Amniotic epithelial cell (primary cell): ENCODE measurements around the gene NEFH.
"Not testable (repeated sequence)": the region's sequence is repeated elsewhere in the genome, so short reads cannot be mapped to it uniquely, and the experiment has no call there.

ENCODE experiments used
- DNase-seq: peaks from one replicate; pipeline ENCODE4 v3.0.0-alpha.2; 2010; ENCODE audit warnings: low read depth

Gene NEFH, protein sequence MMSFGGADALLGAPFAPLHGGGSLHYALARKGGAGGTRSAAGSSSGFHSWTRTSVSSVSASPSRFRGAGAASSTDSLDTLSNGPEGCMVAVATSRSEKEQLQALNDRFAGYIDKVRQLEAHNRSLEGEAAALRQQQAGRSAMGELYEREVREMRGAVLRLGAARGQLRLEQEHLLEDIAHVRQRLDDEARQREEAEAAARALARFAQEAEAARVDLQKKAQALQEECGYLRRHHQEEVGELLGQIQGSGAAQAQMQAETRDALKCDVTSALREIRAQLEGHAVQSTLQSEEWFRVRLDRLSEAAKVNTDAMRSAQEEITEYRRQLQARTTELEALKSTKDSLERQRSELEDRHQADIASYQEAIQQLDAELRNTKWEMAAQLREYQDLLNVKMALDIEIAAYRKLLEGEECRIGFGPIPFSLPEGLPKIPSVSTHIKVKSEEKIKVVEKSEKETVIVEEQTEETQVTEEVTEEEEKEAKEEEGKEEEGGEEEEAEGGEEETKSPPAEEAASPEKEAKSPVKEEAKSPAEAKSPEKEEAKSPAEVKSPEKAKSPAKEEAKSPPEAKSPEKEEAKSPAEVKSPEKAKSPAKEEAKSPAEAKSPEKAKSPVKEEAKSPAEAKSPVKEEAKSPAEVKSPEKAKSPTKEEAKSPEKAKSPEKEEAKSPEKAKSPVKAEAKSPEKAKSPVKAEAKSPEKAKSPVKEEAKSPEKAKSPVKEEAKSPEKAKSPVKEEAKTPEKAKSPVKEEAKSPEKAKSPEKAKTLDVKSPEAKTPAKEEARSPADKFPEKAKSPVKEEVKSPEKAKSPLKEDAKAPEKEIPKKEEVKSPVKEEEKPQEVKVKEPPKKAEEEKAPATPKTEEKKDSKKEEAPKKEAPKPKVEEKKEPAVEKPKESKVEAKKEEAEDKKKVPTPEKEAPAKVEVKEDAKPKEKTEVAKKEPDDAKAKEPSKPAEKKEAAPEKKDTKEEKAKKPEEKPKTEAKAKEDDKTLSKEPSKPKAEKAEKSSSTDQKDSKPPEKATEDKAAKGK

GRCh38 chr22:29479417-29480261 is at the start of gene NEFH:
Gene NEFH (plus strand): TSS chr22:29480218. CDS start chr22:29480263, 45 bp downstream.
- no peak for DNase-seq

- no peak for DNase-seq
Measured at GRCh38 chr22:29431986-29432385, 48.0 kb upstream of the NEFH start.

DNA sequence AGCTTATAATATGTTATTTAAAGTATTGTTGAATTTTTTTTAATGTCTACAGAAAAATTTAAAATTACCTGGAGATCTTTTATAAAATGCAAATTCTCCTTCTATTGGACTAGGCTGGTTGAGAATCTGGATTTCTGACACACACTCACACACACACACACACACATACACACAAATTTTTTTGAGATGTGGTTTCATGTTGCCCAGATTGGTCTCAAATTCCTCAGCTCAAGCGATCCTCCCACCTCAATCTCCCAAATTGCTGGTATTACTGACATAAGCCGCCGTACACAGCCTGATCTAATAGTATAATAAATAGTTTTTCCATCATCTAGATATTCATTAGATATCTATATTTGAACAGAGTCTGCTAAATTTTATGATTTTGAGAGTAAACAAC is 46.2 kb upstream of the NEFH start:
- no peak for DNase-seq

- DNase-seq = no peak
Measured at GRCh38 chr22:29434288-29434687, 45.7 kb upstream of the NEFH start.

- DNase-seq = no peak
Measured at GRCh38 chr22:29435236-29436136, 44.5 kb upstream of the NEFH start.

GRCh38 chr22:29438283-29438682 is 41.7 kb upstream of the NEFH start, which contains the start of gene RFPL1:
Gene RFPL1 (plus strand): TSS chr22:29438583.
- DNase-seq = not testable (repeated sequence)

DNA sequence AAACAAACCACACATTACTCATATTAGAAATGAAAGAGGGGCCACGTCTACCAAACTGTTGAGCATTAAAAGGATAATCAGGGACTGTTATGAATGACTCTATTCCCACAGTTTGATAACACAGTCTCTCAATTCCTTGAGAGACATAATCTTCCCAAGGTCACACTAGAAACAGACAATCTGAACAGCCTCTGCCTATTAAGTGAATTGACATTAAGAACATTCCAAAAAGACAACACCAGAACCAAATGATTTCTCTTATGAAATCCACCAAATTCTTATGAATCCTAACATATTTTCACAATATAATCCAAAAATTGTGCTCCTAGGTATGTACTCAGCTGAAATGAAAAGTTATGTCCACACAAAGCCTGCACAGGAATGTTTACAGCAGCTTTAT is 37.0 kb upstream of the NEFH start:
- peak; percentile 56 for DNase-seq

GRCh38 chr22:29443452-29443851 is 36.6 kb upstream of the NEFH start:
- peak; percentile 43 for DNase-seq

DNA sequence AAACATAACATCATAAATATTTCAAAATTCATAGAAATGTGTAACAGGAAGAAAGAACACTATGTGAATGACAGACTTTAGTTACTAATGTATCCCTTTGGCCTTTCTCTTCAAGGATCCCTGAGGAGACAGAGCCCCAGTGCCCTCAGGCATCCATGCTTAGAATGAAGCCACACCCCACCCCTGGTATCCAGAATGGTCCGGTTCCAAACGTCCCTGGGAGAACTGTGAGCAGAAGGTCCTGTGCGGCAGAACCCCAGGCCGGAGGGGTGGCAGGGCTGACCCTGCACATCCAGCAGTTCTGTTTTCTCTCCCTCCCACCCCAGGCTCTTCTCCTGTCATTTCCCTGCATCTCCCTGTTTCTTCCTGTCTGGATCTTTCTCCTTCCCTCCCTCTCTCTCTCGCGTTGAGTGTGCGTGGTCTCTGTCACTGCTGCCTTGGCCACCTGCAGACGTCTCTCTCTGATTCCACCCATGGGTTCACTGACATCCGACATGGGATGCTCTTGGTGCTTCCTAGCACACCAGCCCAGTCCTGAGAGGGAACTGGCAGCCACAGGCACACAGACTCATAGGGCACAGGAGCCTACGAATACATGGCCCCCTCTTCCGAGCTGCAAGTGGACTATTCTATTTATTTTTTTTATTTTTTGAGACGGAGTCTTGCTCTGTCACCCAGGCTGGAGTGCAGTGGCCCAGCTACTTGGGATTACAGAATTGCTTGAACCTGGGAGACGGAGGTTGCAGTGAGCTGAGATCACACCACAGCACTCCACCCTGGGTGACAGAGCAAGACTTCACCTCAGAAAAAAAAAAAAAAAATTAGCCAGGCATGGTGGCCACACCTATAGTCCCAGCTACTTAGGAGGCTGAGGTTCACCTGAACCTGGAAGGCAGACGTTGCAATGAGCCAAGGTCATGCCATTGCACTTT is 35.9 kb upstream of the NEFH start:
- DNase-seq = no peak

DNA sequence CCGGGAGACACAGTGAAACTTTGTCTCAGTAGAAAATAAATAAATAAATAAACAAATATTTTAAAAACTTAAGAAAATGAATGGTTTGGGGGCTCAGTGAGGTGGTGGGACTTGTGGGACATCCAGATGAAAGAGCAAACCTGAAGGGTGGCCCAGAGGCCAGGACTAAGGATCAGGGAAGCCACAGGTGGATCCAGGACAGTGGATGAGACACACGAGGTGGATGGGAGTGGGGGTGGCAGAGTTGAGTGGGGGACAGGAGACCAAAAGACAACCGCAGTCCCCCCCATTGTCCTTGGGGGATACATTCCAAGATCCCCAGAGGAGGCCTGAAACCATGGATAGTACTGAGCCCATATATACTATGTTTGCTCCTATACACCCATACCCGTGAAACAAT is 34.5 kb upstream of the NEFH start:
- no peak for DNase-seq

DNA sequence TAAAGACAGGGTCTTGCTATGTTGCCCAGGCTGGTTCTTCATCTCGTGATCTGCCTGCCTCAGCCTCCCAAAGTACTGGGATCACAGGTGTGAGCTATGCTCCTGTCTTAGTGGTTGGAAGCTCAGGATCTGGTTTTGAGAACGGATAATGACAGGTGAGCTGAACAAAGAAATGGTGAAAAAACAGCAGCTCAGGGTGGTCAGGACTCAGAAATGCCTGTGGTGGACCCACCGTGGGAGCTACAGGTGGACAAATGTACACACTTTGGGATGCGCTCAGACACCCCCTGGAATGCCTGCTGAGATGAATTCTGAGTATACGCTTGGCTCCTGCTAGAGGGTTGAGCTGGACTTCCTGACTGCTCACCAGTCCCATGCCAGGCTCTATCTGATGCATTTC is 32.1 kb upstream of the NEFH start:
- DNase-seq = no peak

DNA sequence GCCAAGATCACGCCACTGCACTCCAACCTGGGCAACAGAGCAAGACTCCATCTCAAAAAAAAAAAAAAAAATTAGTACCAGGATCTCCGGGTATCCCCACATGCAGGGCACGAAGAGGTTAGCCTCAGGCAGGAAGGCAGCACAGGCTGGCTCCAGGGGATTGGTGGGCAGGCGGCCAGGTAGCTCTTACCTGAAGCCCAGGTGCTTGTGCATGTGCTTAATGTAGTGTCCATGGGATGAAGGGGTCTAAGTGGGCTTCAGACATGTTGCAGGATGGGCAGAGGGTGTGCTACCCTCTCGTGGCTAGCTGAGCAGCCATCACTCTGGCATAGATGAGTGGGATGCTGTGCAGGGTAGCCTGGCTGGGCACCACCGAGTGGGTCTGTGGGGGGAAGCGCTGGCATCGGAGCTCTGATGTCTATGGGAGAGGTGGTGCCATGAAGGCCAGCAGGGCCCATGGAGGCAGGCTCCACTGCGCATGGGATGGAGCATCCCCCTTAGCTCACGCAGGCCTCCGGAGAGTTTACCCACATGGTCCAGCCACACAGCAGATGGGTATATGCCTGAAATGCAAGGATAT is 30.6 kb upstream of the NEFH start:
- DNase-seq = no peak

DNA sequence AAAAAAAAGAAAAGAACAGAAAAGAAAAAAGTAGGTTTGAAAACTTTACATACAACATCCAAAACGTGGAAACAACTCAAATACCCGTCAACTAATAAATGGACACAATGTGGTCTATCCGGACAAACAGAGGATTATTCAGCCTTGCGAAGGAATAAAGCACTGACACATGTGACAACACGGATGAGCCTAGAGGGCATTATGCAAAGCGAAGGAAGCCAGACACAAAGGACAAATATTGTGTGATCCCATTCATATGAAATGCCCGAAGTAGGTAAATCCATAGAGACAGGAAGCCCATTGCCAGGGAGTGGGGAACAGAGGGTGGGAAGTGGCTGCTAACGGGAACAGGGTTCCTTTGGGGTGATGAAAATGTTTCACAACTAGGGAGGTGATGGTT is 29.8 kb upstream of the NEFH start:
- DNase-seq = no peak

- DNase-seq = no peak
Measured at GRCh38 chr22:29451863-29452262, 28.2 kb upstream of the NEFH start.

GRCh38 chr22:29454276-29454675 is 25.7 kb upstream of the NEFH start:
- DNase-seq = no peak

- DNase-seq = peak; percentile 42
Measured at GRCh38 chr22:29456211-29456671, 23.8 kb upstream of the NEFH start.

GRCh38 chr22:29457730-29458129 is 22.3 kb upstream of the NEFH start:
- peak; percentile 59 for DNase-seq

DNA sequence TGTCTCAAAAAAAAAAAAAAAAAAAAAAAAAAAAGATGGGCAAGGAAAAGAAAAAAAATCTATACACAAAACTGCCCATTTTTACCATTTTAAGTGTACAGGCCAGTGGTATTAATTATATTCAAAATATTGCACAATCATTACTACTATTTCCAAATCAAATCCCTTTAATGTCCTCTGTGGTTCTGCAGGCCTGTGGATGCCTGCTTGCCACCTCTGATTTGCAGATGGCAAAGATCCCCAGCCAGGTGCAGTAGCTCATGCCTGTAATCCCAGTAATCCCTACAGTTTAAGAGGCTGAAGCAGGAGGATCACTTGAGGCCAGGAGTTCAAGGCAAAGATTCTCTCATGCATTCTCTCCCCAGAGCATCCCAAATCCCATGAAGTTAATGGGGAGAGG is 21.5 kb upstream of the NEFH start:
- peak; percentile 63 for DNase-seq

- DNase-seq = no peak
Measured at GRCh38 chr22:29459773-29460172, 20.2 kb upstream of the NEFH start.
